AG04449 (cell line): ENCODE results near the gene PPIH.
"Not testable (repeated sequence)": the region's sequence is repeated elsewhere in the genome, so short reads cannot be mapped to it uniquely, and the experiment has no call there.

Experiments used
- CTCF ChIA-PET: fragments of 350-600 bp; formaldehyde crosslinking; extraction: SDS; loops from one replicate; lab custom pipeline; 2021; ENCODE audit warnings: antibody characterized with exemption; lab: Yijun Ruan, JAX
- POLR2A ChIA-PET: fragments of 400-600, 350-600 bp; formaldehyde crosslinking; extraction: SDS; loops from one replicate; lab custom pipeline; 2020; ENCODE audit warnings: antibody characterized with exemption, inconsistent platforms; lab: Yijun Ruan, JAX
- DNase-seq: peaks from one replicate; pipeline ENCODE4 v3.0.0-alpha.2; 2010; ENCODE audit warnings: low read depth, low spot score
- H3K4me3 ChIP-seq: 2 replicates; pipeline ENCODE4 v1.5.1; 2011; ENCODE audit warnings: low read depth, mild to moderate bottlenecking, control low read depth, low read length
- TF ChIP-seq, protein P1 (sequence below): IDR thresholded peaks from one replicate; pipeline ENCODE4 v1.5.1; 2011; ENCODE audit warnings: mild to moderate bottlenecking, moderate library complexity, low read length, control low read depth, inconsistent platforms; ENCODE audit not compliant: insufficient read depth; ENCODE audit errors: missing control alignments

PPIH gene

GRCh38 chr1:42657981-42658876 lies at the start of gene PPIH:
Gene PPIH (plus strand): TSS chr1:42658423. CDS start chr1:42658447, 24 bp downstream.
- peak within 1 kb of the TSS; percentile 93 for H3K4me3 ChIP-seq
- TF ChIP-seq, protein P1, sequence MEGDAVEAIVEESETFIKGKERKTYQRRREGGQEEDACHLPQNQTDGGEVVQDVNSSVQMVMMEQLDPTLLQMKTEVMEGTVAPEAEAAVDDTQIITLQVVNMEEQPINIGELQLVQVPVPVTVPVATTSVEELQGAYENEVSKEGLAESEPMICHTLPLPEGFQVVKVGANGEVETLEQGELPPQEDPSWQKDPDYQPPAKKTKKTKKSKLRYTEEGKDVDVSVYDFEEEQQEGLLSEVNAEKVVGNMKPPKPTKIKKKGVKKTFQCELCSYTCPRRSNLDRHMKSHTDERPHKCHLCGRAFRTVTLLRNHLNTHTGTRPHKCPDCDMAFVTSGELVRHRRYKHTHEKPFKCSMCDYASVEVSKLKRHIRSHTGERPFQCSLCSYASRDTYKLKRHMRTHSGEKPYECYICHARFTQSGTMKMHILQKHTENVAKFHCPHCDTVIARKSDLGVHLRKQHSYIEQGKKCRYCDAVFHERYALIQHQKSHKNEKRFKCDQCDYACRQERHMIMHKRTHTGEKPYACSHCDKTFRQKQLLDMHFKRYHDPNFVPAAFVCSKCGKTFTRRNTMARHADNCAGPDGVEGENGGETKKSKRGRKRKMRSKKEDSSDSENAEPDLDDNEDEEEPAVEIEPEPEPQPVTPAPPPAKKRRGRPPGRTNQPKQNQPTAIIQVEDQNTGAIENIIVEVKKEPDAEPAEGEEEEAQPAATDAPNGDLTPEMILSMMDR = peak; percentile 37
- DNase-seq = peak; percentile 34
- ChIA-PET POLR2A (interaction anchor here (0.9 to 1.9 kb wide), 2 partner anchors 24 to 108 kb away, joined by 3 to 18 read pairs; partner anchors contain the start of gene YBX1), CTCF (interaction anchor here (0.6 to 1.8 kb wide), 6 partner anchors 15 to 511 kb away, joined by 3 to 4 read pairs (median 3); no protein-coding TSS in a partner anchor)

GRCh38 chr1:42613803-42614131 lies 44.5 kb upstream of the PPIH start:
- ChIA-PET CTCF (no interaction called here), POLR2A (no interaction called here)
- no peak for DNase-seq
- TF ChIP-seq, protein P1 = no peak
- H3K4me3 ChIP-seq = no peak overlapping the region

DNA sequence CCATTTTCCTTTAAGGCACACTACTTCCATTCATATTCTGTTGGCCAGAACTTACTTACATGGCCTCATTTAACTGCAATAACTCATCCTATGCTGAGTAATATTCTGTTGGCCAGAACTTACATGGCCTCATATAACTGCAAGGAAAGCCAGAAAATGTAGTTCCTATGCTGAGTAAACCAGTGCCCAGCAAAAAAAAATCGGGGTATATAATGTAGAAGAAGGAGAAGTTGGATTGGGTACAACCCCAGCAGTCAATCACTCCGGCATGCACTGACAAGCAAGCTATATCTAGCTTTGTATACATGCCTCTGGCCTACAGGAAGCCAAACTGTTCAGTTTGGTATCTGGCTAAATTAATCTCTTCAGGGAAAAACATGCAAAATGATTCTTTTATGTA lies 39.4 kb upstream of the PPIH start:
- no peak overlapping the region for H3K4me3 ChIP-seq
- no peak for DNase-seq
- CTCF ChIA-PET = interaction anchor here (1.1 kb wide), 1 partner anchor 41 kb away, joined by 3 read pairs; no protein-coding TSS in a partner anchor
- POLR2A ChIA-PET = no interaction called here
- TF ChIP-seq, protein P1 = no peak

- H3K4me3 ChIP-seq = no peak overlapping the region
- ChIA-PET CTCF (no interaction called here), POLR2A (no interaction called here)
- DNase-seq = no peak
- TF ChIP-seq, protein P1 = no peak
Measured at GRCh38 chr1:42620307-42620706, 37.9 kb upstream of the PPIH start.

DNA sequence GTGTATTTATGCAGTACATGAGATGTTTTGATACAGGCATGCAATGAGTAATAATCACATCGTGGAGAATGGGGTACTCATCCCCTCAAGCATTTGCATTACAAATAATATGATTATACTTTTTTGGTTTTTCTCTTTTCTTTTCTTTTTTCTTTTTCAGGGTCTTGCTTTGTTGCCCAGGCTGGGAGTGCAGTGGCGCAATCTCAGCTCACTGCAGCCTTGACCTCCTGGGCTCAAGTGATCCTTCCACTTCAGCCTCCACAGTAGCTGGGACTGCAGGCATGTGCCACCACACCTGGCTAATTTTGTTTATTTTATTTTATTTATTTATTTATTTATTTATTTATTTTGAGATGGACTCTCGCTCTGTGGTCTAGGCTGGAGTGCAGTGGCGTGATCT lies 37.0 kb upstream of the PPIH start:
- POLR2A ChIA-PET, CTCF ChIA-PET, H3K4me3 ChIP-seq, DNase-seq: not testable (repeated sequence)

DNA sequence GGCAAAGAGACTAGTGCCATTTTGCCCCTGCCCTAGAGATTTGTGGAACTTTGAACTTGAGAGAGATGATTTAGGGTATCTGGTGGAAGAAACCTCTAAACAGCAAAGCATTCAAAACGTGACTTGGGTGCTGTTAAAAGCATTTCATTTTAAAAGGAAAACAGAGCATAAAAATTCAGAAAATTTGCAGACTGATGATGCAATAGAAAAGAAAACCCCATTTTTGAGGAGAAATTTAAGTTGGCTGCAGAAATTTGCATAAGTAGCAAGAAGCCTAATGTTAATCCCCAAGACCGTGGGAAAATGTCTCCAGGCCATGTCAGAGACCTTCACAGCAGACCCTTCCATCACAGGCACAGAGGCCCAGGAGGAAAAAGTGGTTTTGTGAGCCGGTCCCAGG lies 31.0 kb upstream of the PPIH start:
- H3K4me3 ChIP-seq, CTCF ChIA-PET, POLR2A ChIA-PET, DNase-seq: not testable (repeated sequence)

DNA sequence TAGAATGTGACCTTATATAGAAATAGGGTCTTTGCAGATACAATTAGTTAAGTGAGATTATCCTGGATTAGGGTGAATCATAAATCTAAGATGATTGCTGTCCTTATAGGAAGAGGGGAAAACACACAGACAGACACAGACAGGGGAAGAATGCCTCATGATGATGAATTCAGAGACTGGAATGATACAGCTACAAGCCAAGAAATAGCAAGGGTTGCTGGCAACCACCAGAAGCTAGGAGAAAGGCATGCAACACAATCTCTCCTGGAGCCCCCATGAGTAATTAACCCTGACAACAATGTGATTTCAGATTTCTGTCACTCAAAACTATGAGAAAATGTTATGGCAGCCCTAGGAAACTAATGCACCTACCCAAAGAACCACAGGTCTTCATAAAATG lies 19.1 kb upstream of the PPIH start:
- POLR2A ChIA-PET = interaction anchor here (0.7 kb wide), 1 partner anchor 44 kb away, joined by 3 read pairs; no protein-coding TSS in a partner anchor
- H3K4me3 ChIP-seq = no peak overlapping the region
- CTCF ChIA-PET = no interaction called here
- TF ChIP-seq, protein P1 = no peak
- DNase-seq = no peak
